GM18507 (cell line): ENCODE measurements around the gene TBC1D25.
"Not testable (repeated sequence)": the region's sequence is repeated elsewhere in the genome, so short reads cannot be mapped to it uniquely, and the experiment has no call there.

ENCODE experiments used
- DNase-seq: peaks from one replicate; pipeline ENCODE4 v3.0.0; 2011; ENCODE audit warnings: low read depth; ENCODE audit not compliant: insufficient read length; ENCODE audit errors: extremely low spot score
- FAIRE-seq: peaks from 2 replicates; lab custom pipeline; 2011; peaks lifted over from hg19 to GRCh38; lab: Jason Lieb, UNC

Gene TBC1D25

GRCh38 chrX:48514126-48514806 lies 25.2 kb upstream of the TBC1D25 start:
- DNase-seq, result no peak
- FAIRE-seq, result no peak

DNA sequence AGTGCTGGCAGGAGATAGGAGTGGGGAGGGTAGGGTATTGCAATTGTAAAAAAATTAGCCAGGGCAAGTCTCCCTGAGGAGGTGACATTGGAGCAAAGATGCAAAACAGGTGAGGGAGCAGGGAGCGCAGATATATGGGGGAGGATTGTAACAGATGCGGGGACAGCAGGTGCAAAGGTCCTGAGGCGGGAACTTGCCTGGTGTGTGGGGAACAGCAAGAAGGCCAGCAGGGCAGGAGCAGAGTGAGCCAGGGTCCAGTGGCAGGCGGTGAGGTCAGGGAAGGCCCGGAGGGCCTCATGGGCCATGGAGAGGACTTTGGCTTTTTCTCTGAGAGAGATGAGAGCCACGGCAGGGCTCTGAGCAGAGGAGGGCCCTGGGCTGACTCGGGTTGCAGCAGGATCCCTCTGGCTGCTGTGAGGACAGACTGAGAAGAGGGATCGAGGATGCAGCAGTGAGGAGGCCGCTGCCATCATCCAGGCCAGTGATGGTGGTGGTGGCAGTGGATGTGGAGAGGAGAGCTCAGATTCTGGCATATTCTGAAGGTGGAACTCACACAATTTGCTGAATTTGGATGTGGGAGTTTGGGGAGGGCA lies 24.6 kb upstream of the TBC1D25 start:
- no peak for FAIRE-seq
- DNase-seq, result no peak

GRCh38 chrX:48515842-48516241 lies 23.7 kb upstream of the TBC1D25 start:
- DNase-seq (no peak), FAIRE-seq (no peak)

- DNase-seq (no peak), FAIRE-seq (no peak)
These were observed 23.2 kb upstream of the TBC1D25 start for GRCh38 chrX:48516285-48516684.

DNA sequence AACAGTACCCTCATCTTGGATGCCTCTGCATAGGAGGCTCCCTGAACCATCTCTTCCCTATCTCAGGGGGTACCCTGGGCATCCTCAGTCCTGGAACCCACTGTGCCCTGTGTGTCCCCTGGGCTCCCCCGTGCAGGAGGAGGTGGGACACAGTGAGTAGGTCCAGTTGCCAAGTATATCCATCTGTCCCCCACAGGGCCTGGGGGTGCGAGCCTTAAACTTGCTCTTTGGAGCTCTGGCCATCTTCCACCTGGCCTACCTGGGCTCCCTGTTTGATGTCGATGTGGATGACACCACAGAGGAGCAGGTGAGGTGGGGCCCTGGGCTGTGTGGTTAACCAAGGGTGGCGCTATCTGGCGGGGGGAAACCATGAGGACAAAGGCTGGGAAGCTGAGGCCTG lies 22.5 kb upstream of the TBC1D25 start:
- DNase-seq (no peak), FAIRE-seq (no peak)

DNA sequence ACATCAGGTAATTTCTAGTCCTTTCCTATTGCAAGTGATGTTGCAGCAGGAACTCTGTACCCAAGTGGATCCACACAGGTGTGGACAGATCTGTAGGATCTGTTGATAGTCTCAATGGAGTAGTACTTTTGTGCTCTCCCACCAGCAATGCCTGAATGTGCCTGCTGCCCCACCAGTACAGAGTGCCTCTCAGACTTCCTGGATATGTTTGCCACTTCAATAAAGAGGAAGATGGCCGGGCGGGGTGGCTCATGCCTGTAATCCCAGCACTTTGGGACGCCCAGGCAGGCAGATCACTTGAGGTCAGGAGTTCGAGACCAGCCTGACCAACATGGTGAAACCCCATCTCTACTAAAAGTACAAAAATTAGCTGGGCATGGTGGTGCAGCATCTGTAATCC lies 20.0 kb upstream of the TBC1D25 start:
- not testable (repeated sequence) for FAIRE-seq, DNase-seq

GRCh38 chrX:48520455-48520854 lies 19.1 kb upstream of the TBC1D25 start:
- FAIRE-seq (no peak), DNase-seq (no peak)

DNA sequence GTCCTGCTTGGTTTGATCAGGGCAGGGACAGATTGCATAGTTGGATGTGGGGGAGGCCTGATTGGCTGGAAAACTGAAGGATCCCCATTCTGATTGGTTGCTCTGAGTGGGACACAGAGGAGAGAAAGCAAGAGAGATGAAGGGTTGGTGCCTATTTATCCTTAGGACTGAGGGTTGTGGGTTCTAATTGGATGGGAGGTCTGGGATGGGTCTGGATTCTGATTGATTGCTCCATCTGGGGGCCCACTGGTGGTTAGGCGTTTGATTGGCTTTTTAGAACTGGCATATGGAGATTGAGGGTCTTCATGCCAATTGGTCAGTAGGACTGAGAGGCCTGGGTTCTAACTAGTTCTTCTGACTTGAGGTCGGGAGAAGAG lies 18.6 kb upstream of the TBC1D25 start:
- DNase-seq (no peak), FAIRE-seq (no peak)

GRCh38 chrX:48521353-48522243 lies 17.9 kb upstream of the TBC1D25 start, which contains the start of gene EBP:
EBP (plus strand) TSS chrX:48521808; CDS start chrX:48523772, 1,964 bp downstream.
- FAIRE-seq (peak; percentile 98), DNase-seq (peak; percentile 77)

- FAIRE-seq (no peak), DNase-seq (no peak)
These were observed 17.2 kb upstream of the TBC1D25 start for GRCh38 chrX:48522291-48522690.

DNA sequence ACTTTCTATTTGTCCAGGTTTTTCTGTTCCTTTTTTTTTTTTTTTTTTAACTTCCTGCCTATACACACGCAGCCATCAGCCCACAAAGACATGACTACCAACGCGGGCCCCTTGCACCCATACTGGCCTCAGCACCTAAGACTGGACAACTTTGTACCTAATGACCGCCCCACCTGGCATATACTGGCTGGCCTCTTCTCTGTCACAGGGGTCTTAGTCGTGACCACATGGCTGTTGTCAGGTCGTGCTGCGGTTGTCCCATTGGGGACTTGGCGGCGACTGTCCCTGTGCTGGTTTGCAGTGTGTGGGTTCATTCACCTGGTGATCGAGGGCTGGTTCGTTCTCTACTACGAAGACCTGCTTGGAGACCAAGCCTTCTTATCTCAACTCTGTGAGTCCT lies 15.8 kb upstream of the TBC1D25 start:
- DNase-seq (no peak), FAIRE-seq (no peak)

- DNase-seq, FAIRE-seq: not testable (repeated sequence)
These were observed 13.7 kb upstream of the TBC1D25 start for GRCh38 chrX:48525853-48526252.

DNA sequence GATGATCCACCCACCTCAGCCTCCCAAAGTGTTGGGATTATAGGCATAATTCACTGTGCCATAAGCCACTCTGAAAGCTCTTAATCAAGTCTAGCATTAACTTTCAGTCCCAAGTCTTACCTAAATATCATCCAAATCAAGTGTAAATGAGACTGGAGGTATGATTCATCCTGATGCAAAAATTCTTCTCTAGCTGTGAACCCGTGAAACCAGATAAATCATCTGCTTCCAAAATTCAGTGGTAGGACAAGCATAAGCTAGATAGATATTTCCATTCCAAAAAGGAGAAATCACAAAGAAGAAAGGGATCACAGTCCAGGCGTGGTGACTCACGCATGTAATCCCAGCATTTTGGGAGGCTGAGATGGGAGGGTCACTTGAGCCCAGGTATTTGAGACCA lies 8.8 kb upstream of the TBC1D25 start:
- no peak for FAIRE-seq
- no peak for DNase-seq

GRCh38 chrX:48531358-48531959 lies 8.1 kb upstream of the TBC1D25 start:
- DNase-seq (no peak), FAIRE-seq (no peak)

DNA sequence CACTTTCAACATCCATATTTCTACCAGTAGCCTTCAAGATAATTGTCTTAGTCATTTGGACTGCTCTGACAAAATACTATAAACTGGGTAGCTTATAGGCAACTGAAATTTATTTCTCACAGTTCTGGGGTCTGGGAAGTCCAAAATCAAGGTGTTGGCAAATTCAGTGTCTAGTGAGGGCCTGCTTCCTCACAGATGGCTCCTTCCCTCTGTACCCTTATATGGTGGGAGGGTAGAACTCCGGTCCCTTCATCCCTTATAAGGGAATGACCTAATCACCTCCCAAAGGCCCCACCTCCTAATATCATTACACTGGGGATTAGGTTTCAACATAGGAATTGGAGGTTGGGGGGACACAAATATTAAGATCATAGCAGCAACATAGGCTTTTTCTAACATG lies 7.4 kb upstream of the TBC1D25 start:
- DNase-seq (no peak), FAIRE-seq (no peak)

DNA sequence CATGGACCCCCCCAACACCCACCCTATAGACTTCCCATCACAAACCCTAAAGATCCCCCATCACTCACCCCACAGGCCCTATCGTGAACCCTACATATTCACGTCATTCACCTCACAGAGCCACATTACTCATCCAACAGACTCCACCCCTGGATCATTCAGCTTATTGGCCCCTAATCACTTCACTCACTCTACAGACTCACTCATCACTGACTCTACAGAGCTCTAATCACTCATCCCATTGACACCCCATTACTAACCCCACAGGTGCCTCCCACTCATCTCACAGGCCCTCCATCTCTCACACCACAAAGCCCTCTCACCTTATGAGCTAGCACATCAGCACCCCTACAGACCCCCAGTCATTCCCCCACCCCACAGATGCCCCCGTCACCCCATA lies 6.3 kb upstream of the TBC1D25 start:
- FAIRE-seq (no peak), DNase-seq (no peak)

DNA sequence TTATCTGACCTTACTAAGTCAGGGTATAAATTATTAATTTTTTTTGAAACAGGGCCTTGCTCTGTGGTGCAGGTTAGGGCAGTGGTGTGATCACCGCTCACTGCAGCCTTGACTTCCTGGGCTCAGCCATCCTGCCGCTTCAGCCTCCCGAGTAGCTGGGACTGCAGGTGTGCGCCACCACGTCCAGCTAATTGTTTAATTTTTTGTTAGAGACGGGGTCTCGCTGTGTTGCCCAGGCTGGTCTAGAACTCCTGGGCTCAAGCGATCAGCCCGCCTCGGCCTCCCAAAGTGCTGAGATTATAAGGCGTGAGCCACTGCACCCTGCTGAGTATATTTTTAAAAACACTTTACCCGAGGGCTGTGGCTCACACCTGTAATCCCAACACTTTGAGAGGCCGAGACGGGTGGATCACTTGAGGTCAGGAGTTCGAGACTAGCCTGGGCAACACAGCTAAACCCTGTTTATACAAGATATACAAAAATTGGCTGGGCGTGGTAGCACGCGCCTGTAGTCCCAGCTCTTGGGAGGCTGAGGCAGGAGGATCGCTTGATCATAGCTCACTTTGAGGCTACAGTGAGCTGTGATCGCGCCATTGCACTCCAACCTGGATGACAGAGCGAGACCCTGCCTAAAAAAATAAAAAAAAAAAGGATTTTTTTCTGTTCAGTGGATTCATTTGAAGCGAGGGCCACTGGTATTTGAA lies 721 bp upstream of the TBC1D25 start:
- no peak for FAIRE-seq

DNA sequence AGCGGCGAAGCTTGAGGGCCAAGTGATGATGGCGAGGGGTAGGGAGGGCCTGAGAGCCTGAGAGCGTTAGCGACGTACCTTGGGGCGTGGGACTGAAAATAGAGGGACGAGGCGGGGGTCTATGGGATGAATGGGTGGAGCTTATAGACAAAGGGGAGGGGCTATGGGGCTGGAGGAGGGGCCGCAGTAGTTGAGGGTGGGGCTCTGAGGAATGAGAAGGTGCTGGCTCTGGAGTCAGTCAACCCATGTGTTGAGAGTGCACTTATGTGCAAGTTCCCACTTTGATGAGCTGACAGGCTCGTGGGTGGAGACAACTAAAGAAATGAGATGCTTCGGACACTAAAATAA lies 488 bp downstream of the TBC1D25 start:
- DNase-seq, result no peak
- FAIRE-seq, result no peak

More for the DNA sequence above, 721 bp upstream of the TBC1D25 start:
- DNase-seq, result no peak

GRCh38 chrX:48540480-48540879 lies 966 bp downstream of the TBC1D25 start:
- DNase-seq (no peak), FAIRE-seq (peak; percentile 53)
